SK-N-MC (cell line): ENCODE data around the gene COTL1.

Source experiments
- EZH2 ChIP-seq: fragments of 200-600 bp; sonication (generic); IDR thresholded peaks from one replicate; pipeline ENCODE4 v1.6.1; 2017; ENCODE audit warnings: antibody characterized with exemption
- POLR2AphosphoS5 ChIP-seq: IDR thresholded peaks from 2 replicates; pipeline ENCODE4 v1.6.1; 2012; ENCODE audit warnings: mild to moderate bottlenecking, low read depth, low read length, borderline replicate concordance

- TF ChIP-seq EZH2 (no peak), POLR2AphosphoS5 (no peak)
These were observed 52.0 kb downstream of the COTL1 start for GRCh38 chr16:84565669-84566495.
